Renal cortex interstitium (tissue), 15 donors: ENCODE data around the gene ANKRD65. TPM values are rescaled to one million over a fixed set of nuclear protein-coding genes. Genes with fewer than 3 reads are reported as not detected.
"Not testable (repeated sequence)": the region's sequence is repeated elsewhere in the genome, so short reads cannot be mapped to it uniquely, and the experiment has no call there.

Experiments
- DNase-seq, 11 donors: peaks; one replicate each; pipeline ENCODE4 v3.0.0-alpha.2; 2013; ENCODE audit warnings: low read depth in 9 of 11, low spot score in 4 of 11; ENCODE audit errors: extremely low read depth in 1 of 11
- long read RNA-seq, 16 experiments: transcript quantifications; one replicate each; lab custom pipeline, GENCODE V29; 2026
- polyA plus RNA-seq, 3 donors: library from polyadenylated mRNA; unstranded; fragments of 120-200 nt; gene quantifications; one replicate each; pipeline ENCODE4 v1.2.1, GENCODE V29; 2013; ENCODE audit not compliant: insufficient read length in 3 of 3

The ANKRD65 gene
- polyA plus RNA-seq: 10 to 100 TPM in 2 of 3 donors, 1 to 10 TPM in 1; 8.3 to 14.7 (median 10.6) TPM
- long read RNA-seq, donor 1, partial matches to known transcripts: 6 of 6 reads
- long read RNA-seq, donor 1, other reads (novel, unspliced or antisense): 0 of 6 reads
- long read RNA-seq, donor 2, partial matches to known transcripts: 6 of 11 reads
- long read RNA-seq, donor 2, other reads (novel, unspliced or antisense): 0 of 11 reads
- long read RNA-seq, donor 3, partial matches to known transcripts: 0 of 2 reads
- long read RNA-seq, donor 3, other reads (novel, unspliced or antisense): 0 of 2 reads
- long read RNA-seq, donor 4, partial matches to known transcripts: 0 of 1 reads
- long read RNA-seq, donor 4, other reads (novel, unspliced or antisense): 0 of 1 reads
- long read RNA-seq, donor 5: 0 reads
- long read RNA-seq, donor 6, partial matches to known transcripts: 13 of 13 reads
- long read RNA-seq, donor 6, other reads (novel, unspliced or antisense): 0 of 13 reads
- long read RNA-seq, donor 7, partial matches to known transcripts: 0 of 2 reads
- long read RNA-seq, donor 7, other reads (novel, unspliced or antisense): 0 of 2 reads
- long read RNA-seq, donor 8, partial matches to known transcripts: 6 of 12 reads
- long read RNA-seq, donor 8, other reads (novel, unspliced or antisense): 0 of 12 reads
- long read RNA-seq, donor 9, partial matches to known transcripts: 6 of 10 reads
- long read RNA-seq, donor 9, other reads (novel, unspliced or antisense): 0 of 10 reads
- long read RNA-seq, donor 10, partial matches to known transcripts: 7 of 15 reads
- long read RNA-seq, donor 10, other reads (novel, unspliced or antisense): 6 of 15 reads
- long read RNA-seq, donor 11, partial matches to known transcripts: 0 of 2 reads
- long read RNA-seq, donor 11, other reads (novel, unspliced or antisense): 0 of 2 reads
- long read RNA-seq, donor 12, partial matches to known transcripts: 5 of 6 reads
- long read RNA-seq, donor 12, other reads (novel, unspliced or antisense): 0 of 6 reads
- long read RNA-seq, donor 13, partial matches to known transcripts: 12 of 18 reads
- long read RNA-seq, donor 13, other reads (novel, unspliced or antisense): 0 of 18 reads
- long read RNA-seq, donor 14, partial matches to known transcripts: 0 of 2 reads
- long read RNA-seq, donor 14, other reads (novel, unspliced or antisense): 0 of 2 reads
- long read RNA-seq, donor 15, partial matches to known transcripts: 0 of 6 reads
- long read RNA-seq, donor 15, other reads (novel, unspliced or antisense): 5 of 6 reads
- long read RNA-seq, donor 16, transcript ANKRD65-202 (2 exons, 876 nt): major isoform, 9 of 60 reads
- long read RNA-seq, donor 16, partial matches to known transcripts: 20 of 60 reads
- long read RNA-seq, donor 16, other reads (novel, unspliced or antisense): 23 of 60 reads

DNA sequence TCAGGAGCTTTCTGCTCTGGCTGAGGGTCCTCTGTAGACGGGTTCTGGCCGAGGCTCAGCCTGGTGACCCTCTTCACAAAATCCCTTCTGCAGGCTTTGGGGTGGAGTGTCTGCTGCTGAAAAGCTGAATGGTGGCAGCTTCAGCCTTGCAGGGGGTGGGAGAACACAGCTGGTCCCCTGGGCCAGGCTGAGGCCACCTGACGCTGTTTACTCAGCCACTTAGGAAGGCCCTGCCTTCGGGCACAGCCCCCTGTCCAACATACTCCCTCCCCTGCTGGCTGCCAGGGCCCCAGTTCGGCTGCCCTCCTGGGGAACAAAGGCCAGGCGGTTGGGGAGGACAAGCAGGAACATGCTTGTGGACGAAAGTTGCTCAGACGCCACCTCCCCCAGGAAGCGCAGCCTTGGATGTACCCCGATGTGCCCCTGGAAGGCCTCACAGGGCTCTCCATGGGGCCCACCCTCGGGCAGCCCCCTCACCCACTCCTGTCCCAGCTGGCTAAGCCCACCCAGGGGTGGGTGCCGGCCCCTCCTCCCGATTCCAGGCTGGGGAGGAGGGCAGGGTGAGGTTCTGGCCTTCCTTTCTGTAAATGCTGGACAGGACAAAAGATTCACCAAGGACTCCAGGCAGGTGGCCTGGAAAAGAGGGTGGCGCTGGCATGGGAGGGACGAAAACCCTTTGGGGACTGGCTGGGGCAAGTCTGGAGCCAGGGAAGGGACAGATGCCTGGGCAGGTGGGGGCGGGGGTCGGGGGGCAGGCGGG lies at the start of gene ANKRD65:
Gene ANKRD65, minus strand, starts transcription at position 130 of the 760 bp plus-strand sequence. CDS start 271 bp downstream, outside the sequence.
- no peak for DNase-seq

DNA sequence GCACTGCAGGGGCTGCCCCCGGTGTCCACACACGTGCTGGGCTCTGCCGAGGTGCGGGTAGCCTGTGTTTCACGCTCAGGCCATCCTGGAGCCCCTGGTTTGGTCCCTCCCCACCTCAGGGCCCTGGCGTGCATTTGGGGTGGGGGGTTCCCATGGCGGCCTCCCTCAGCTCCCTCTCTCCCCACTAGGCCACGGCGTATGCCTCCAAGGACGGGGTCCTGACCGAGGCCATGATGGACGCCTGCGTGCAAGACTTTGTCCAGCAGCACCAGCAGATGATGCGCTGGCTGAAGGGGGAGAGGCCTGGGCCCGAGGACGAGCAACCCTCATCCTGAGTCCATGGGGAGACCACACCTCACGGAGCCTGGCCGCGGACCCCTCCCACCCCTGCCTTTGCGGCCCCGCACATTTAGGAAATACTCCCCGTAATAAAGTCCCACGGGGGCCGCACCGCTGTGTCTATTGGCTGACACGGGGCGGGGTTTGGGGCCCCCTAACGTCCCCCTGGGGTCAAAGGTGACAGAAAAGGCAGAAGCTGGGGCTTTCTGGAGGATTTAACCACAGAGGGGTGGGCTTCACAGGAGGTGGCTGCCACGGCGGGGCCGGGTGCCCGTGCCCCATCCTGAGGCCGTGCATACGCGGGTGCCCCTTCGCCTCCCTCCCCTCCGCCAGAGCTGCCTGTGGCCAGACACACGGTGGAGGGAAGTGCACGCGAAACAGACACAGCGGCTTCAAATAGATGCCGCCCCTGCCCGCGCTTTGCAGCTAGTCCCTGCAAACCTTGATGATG lies 47.3 kb upstream of the ANKRD65 start:
- DNase-seq: not testable (repeated sequence)

- DNase-seq: no peak
Observed at GRCh38 chr1:1463312-1463711, 42.2 kb upstream of the ANKRD65 start.

GRCh38 chr1:1462318-1462966 lies 41.4 kb upstream of the ANKRD65 start:
- DNase-seq: peak in 4 of 11 donors; percentile 17 to 41 (median 28)

DNA sequence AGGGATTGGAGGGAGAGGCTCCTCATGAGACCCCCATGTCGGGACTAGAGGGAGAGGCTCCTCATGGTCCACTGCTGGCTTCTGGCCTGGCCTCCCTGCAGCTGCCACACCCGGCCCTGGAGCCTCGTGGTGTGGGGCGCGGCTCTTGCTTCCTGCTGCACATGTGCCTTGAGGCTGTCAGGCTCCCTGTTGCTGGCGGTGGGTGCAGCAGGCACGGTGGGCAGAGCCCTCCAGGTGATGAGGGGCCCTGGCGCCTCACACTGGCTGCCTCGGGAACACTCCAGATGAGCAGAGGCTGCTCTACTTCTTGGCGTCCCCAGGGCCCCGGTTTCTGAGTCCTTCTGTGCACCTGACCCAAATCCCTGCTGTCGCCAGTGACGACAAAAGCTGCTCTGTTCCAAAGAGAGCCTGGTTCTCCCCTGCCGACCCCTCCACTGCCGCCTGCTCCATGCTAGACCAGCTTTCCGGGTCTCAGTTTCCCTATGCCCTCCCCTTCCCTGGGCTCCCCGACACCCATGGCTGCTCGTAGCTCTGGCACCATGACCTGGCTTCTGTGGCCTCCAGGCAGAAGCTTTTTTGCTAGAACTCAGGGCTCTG lies 40.7 kb upstream of the ANKRD65 start:
- DNase-seq: no peak

GRCh38 chr1:1460540-1461130 lies 39.6 kb upstream of the ANKRD65 start:
- DNase-seq: no peak

DNA sequence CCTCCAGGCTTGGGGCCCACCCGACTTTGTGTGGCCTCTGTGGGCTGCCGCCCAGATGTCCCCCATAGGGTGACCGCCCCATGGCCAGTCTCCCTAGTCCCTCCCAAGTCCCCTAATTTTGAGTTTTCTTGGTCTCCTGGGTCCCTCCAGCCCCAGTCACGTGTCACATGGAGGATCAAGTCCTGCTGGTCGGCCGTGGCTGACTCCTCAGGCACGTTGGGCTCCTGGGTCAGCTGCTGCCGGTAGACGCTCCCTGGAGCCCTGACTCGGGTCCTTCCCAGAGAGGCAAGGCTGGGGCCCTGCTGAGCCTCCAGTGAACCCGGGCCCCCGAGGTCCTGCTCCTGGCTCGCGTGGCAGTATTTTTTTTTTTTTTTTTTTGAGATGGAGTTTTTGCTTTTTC lies 38.6 kb upstream of the ANKRD65 start:
- DNase-seq: not testable (repeated sequence)

DNA sequence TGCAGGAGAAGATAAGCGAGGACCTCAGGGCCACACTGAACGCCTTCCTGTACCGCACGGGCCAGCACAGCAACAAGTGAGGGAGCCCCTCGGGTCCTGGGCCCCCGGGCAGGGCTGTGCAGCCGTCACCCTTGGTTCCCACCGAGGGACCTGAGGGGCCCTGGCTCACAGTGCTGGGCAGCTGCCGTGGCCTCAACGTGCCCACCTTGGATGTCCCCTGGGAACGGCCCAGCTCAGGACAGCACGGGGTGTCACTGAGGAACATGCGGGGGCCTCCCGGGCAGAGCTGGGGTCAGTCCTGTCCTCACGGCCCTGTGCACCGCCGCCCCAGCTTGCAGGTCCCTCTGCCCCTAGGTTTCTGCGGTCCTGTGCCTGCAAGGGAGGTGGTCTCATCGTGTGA lies 38.1 kb upstream of the ANKRD65 start:
- not testable (repeated sequence) for DNase-seq

DNA sequence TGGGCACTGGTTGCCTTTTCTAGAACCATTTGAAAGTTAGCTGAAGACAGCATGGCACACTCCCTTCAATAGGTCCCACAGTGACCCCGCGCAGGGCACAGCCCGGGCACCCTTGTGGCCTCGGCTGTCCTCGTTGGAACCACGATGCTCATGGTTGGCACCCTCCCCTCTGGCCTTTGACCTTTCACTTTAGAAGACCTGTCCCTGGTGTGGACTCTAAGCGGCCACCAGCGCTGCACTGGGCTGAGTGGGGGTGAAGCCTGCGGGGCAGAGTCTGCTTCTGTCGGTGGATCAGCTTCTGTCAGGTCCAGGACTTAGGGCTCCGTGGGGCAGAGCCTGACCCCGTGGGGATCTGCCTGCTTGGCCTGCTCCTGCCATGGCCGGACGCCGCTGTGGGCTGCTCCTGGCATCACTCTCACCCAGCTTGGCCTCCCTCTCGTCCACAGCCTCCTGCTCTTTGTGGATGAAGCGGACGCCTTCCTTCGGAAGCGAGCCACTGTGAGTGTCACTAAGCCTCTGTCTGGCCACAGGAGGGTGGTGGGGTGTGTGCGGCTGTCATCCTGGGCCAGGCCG lies 35.7 kb upstream of the ANKRD65 start:
- not testable (repeated sequence) for DNase-seq

- not testable (repeated sequence) for DNase-seq
Observed at GRCh38 chr1:1455934-1456333, 34.9 kb upstream of the ANKRD65 start.

DNA sequence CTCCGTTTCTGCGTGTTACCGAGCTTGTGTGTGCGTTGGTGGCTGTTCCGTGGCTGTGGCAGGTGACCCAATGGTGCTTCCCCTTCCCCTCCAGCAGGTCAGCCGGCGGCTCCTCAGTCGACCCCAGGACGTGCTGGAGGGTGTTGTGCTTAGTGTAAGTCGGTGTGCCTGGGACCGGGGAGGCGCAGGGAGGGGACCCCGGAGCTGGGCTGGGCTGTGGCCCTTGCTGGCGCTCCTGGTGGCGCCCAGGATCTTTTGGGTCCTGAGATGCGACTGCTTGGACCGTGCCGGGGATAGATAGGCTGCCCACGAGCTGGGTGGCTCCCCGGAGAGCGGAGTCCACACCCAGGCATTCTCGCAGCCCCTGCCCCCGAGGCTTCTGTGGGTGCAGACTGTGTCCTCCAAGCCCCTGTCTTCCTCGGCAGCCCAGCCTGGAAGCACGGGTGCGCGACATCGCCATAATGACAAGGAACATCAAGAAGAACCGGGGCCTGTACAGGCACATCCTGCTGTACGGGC lies 34.3 kb upstream of the ANKRD65 start:
- DNase-seq: no peak

GRCh38 chr1:1454286-1455056 lies 33.4 kb upstream of the ANKRD65 start:
- not testable (repeated sequence) for DNase-seq

GRCh38 chr1:1452882-1453281 lies 31.8 kb upstream of the ANKRD65 start:
- no peak for DNase-seq

DNA sequence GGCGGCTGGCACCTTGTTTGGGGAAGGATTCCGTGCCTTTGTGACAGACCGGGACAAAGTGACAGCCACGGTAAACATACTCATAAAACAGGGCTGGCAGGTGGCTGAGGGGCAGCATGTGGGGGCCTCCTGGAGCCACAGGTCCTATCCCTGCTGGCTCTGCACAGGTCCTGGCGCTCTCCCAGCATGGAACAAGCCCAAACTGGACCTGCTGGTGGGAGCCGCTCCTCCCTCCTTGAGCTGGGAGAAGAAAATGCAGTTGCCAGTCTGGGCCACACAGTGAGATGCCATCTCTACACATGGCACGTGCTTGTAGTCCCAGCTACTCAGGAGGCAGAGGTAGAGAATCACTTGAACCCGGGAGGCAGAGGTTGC lies 31.3 kb upstream of the ANKRD65 start:
- not testable (repeated sequence) for DNase-seq
